HepG2 (cell line): ENCODE results near the gene CARS1. TPM values are rescaled to one million over a fixed set of nuclear protein-coding genes. Genes with fewer than 3 reads are reported as not detected.
A peak's percentile ranks its signal among the peaks of the same experiment; 100 is the strongest.

ENCODE experiments used
- AHDC1 ChIP-seq: sonication (generic); formaldehyde crosslinking; IDR thresholded peaks from 2 replicates; pipeline ENCODE4 v1.5.1; 2020; ENCODE audit warnings: mild to moderate bottlenecking, missing genetic modification reagents, borderline replicate concordance
- ATF4 ChIP-seq, 2 experiments: fragments of 450-650 bp in 1 of 2; sonication (generic) in 1 of 2; formaldehyde crosslinking; IDR thresholded peaks; 2 replicates each; pipeline versions ENCODE4 v1.5.0 to v1.8.0; 2020 to 2022; ENCODE audit warnings: mild to moderate bottlenecking in 1 of 2, missing genetic modification reagents in 1 of 2
- DNMT1 ChIP-seq: sonication (generic); formaldehyde crosslinking; IDR thresholded peaks from 2 replicates; pipeline ENCODE4 v1.5.1; 2020; ENCODE audit warnings: mild to moderate bottlenecking, missing genetic modification reagents
- E2F2 ChIP-seq: sonication (generic); formaldehyde crosslinking; IDR thresholded peaks from 2 replicates; pipeline ENCODE4 v1.4.0; 2020; ENCODE audit warnings: missing genetic modification reagents, borderline replicate concordance
- ELK4 ChIP-seq: sonication (generic); formaldehyde crosslinking; IDR thresholded peaks from 2 replicates; pipeline ENCODE4 v1.9.0; 2021; ENCODE audit warnings: missing genetic modification reagents, borderline replicate concordance
- HMGA1 ChIP-seq: sonication (generic); formaldehyde crosslinking; conservative IDR thresholded peaks from 2 replicates; pipeline ENCODE4 v1.4.0; 2020; ENCODE audit warnings: missing genetic modification reagents
- KAT7 ChIP-seq: IDR thresholded peaks from 2 replicates; pipeline ENCODE4 v1.6.1; 2018; ENCODE audit warnings: borderline replicate concordance, missing compliant biosample characterization
- PAXIP1 ChIP-seq: sonication (generic); formaldehyde crosslinking; conservative IDR thresholded peaks from 2 replicates; pipeline ENCODE4 v1.4.0; 2020; ENCODE audit warnings: mild to moderate bottlenecking, missing genetic modification reagents, moderate library complexity
- PRPF4 ChIP-seq: fragments of 200-400 bp; formaldehyde crosslinking; IDR thresholded peaks from 2 replicates; pipeline ENCODE4 v1.6.1; 2016; ENCODE audit warnings: low read length, low read depth; ENCODE audit not compliant: poor library complexity, severe bottlenecking
- SMARCC2 ChIP-seq: fragments of 450-650 bp; IDR thresholded peaks from 2 replicates; pipeline ENCODE4 v1.6.1; 2017; ENCODE audit warnings: antibody characterized with exemption, mild to moderate bottlenecking
- ZFP36L2 ChIP-seq: sonication (generic); formaldehyde crosslinking; IDR thresholded peaks from 2 replicates; pipeline ENCODE4 v1.4.0; 2020; ENCODE audit warnings: missing genetic modification reagents
- ZNF629 ChIP-seq: sonication (generic); formaldehyde crosslinking; conservative IDR thresholded peaks from 2 replicates; pipeline ENCODE4 v1.5.0; 2020; ENCODE audit warnings: missing genetic modification reagents
- ZNF674 ChIP-seq: sonication (generic); formaldehyde crosslinking; IDR thresholded peaks from 2 replicates; pipeline ENCODE4 v1.5.0; 2020; ENCODE audit warnings: low read depth, mild to moderate bottlenecking, missing genetic modification reagents
- ZNF777 ChIP-seq: sonication (generic); formaldehyde crosslinking; IDR thresholded peaks from 2 replicates; pipeline ENCODE4 v1.4.0; 2020; ENCODE audit warnings: missing genetic modification reagents
- polyA plus RNA-seq, 8 experiments: library from polyadenylated mRNA; depleted of rRNA in 3 of 8; stranded (reverse) in 7 of 8; unstranded in 1 of 8; fragments of >200 nt; fragmentation: Illumina TruSeq in 4 of 8; extraction: Trizol in 4 of 8; gene quantifications; 2 replicates each; pipeline versions ENCODE4 v1.2.1 to v1.2.3, GENCODE V29; 2011 to 2016; ENCODE audit warnings: low read depth in 4 of 8, missing spikeins in 1 of 8, mixed read lengths in 1 of 8; ENCODE audit not compliant: insufficient read depth in 1 of 8
- total RNA-seq, 5 experiments: library from RNA; depleted of rRNA; stranded (reverse); fragments of >200 nt; fragmentation: Illumina TruSeq; extraction: Trizol; gene quantifications; 2 replicates each; pipeline ENCODE4 v1.2.3, GENCODE V29; 2016; ENCODE audit warnings: low read depth in 1 of 5

CARS1 gene
- total and polyA plus RNA-seq, 2 of the 13 experiments (the other 11 are each of a cell fraction or from before 2014, with no cell fraction given): 33.8 to 47.0 TPM

GRCh38 chr11:3057069-3057963, at the start of gene CARS1 (continued):
- TF ChIP-seq E2F2 (CRISPR knock-in tag) (no peak), KAT7 (peak; percentile 81; the same call in 1 of the 2 replicates), ZNF629 (no peak), PRPF4 (no peak), AHDC1 (CRISPR knock-in tag) (no peak), HMGA1 (CRISPR knock-in tag) (no peak), PAXIP1 (CRISPR knock-in tag) (peak; percentile 36; the same call in 1 of the 2 replicates), ZNF674 (CRISPR knock-in tag) (no peak), ZNF777 (CRISPR knock-in tag) (0 out of 2 replicates have a peak, but pooled peaks have one; percentile 37), DNMT1 (peak; percentile 89; the same call in 1 of the 2 replicates), ZFP36L2 (CRISPR knock-in tag) (no peak), SMARCC2 (no peak), ATF4 (CRISPR knock-in tag; IDR thresholded peaks at IDR 0.05) (peak; percentile 91 to 100; a peak in 3 of 4 replicates), ELK4 (peak; percentile 61; the same call in 1 of the 2 replicates)
